IMR-90 (cell line): ENCODE data around the gene URAD. TPM values are rescaled to one million over a fixed set of nuclear protein-coding genes. Genes with fewer than 3 reads are reported as not detected.

Experiments
- ATAC-seq: fragments of 200-7000 bp; cut with Tn5 transposase; 2 replicates; pipeline ENCODE4 v1.9.1; 2020; ENCODE audit warnings: low read depth, mild to moderate bottlenecking, moderate library complexity
- BruUV-seq: library from RNA; stranded (reverse); fragments of 400-500 nt; replicated peaks from 2 replicates; lab custom pipeline; 2021; lab: Mats Ljungman, UMichigan
- CTCF ChIA-PET: fragments of 300-600 bp; formaldehyde crosslinking; extraction: SDS; loops from one replicate; lab custom pipeline; 2021; ENCODE audit warnings: antibody characterized with exemption; lab: Yijun Ruan, JAX
- POLR2A ChIA-PET: fragments of 300-600 bp; sonication (Branson Sonifier 250); formaldehyde crosslinking; loops from one replicate; lab custom pipeline; 2022; ENCODE audit warnings: antibody characterized with exemption; ENCODE audit not compliant: unreplicated experiment; lab: Charles Lee
- DNase-seq: peaks from one replicate; pipeline ENCODE4 v3.0.0; 2013
- H2AFZ ChIP-seq: replicated peaks from 2 replicates; pipeline ENCODE3; 2013; ENCODE audit warnings: low read length, mild to moderate bottlenecking; ENCODE audit not compliant: poor library complexity
- H2AK5ac ChIP-seq: 2 replicates; pipeline ENCODE4 v1.6.1; 2013; ENCODE audit warnings: low read depth, low read length, inconsistent platforms
- H2AK9ac ChIP-seq: replicated peaks from 2 replicates; pipeline ENCODE3; 2013; ENCODE audit warnings: mild to moderate bottlenecking, low read depth, low read length, moderate library complexity; ENCODE audit not compliant: poor library complexity
- H2BK120ac ChIP-seq: 2 replicates; pipeline ENCODE4 v1.6.1; 2013; ENCODE audit warnings: low read depth, low read length, inconsistent platforms
- H2BK15ac ChIP-seq: 3 replicates; pipeline ENCODE4 v1.6.1; 2013; ENCODE audit warnings: low read depth, low read length, inconsistent platforms
- H2BK20ac ChIP-seq: 2 replicates; pipeline ENCODE4 v1.6.1; 2013; ENCODE audit warnings: low read depth, mild to moderate bottlenecking, inconsistent platforms, low read length, moderate library complexity
- H2BK5ac ChIP-seq: 2 replicates; pipeline ENCODE4 v1.6.1; 2013; ENCODE audit warnings: mild to moderate bottlenecking, low read depth, low read length, inconsistent platforms; ENCODE audit not compliant: poor library complexity, severe bottlenecking
- H3K14ac ChIP-seq: replicated peaks from 2 replicates; pipeline ENCODE4 v1.6.1; 2013; ENCODE audit warnings: low read depth, low read length, inconsistent platforms
- H3K18ac ChIP-seq: 2 replicates; pipeline ENCODE4 v1.6.1; 2013; ENCODE audit warnings: low read depth, low read length, control low read depth
- H3K23ac ChIP-seq: 2 replicates; pipeline ENCODE4 v1.6.1; 2013; ENCODE audit warnings: low read depth, low read length, inconsistent platforms
- H3K27ac ChIP-seq: 2 replicates; pipeline ENCODE4 v1.5.1; 2013; ENCODE audit warnings: mild to moderate bottlenecking, control low read depth, low read length; ENCODE audit not compliant: insufficient read depth
- H3K27me3 ChIP-seq: 2 replicates; pipeline ENCODE4 v1.6.1; 2013; ENCODE audit warnings: low read length; ENCODE audit not compliant: control insufficient read depth, insufficient read depth
- H3K36me3 ChIP-seq: 2 replicates; pipeline ENCODE4 v1.6.1; 2013; ENCODE audit warnings: low read length, mixed read lengths; ENCODE audit not compliant: control insufficient read depth, insufficient read depth
- H3K4ac ChIP-seq: 2 replicates; pipeline ENCODE4 v1.6.1; 2013; ENCODE audit warnings: low read depth, low read length, inconsistent platforms
- H3K4me1 ChIP-seq: 2 replicates; pipeline ENCODE4 v1.6.1; 2013; ENCODE audit warnings: low read length, mixed read lengths; ENCODE audit not compliant: control insufficient read depth, insufficient read depth
- H3K4me2 ChIP-seq: 2 replicates; pipeline ENCODE4 v1.6.1; 2013; ENCODE audit warnings: low read depth, mild to moderate bottlenecking, control low read depth, low read length, moderate library complexity
- H3K4me3 ChIP-seq: 2 replicates; pipeline ENCODE4 v1.5.1; 2013; ENCODE audit warnings: low read depth, mild to moderate bottlenecking, control low read depth, low read length, moderate library complexity; ENCODE audit not compliant: insufficient read depth
- H3K56ac ChIP-seq: 2 replicates; pipeline ENCODE4 v1.6.1; 2013; ENCODE audit warnings: low read length, inconsistent platforms; ENCODE audit not compliant: insufficient read depth; ENCODE audit errors: extremely low read depth
- H3K79me1 ChIP-seq, 2 experiments: 2 replicates each; pipeline ENCODE4 v1.6.1; 2013; ENCODE audit warnings: low read length in 2 of 2, inconsistent platforms in 1 of 2, low read depth in 1 of 2
- H3K9ac ChIP-seq: 2 replicates; pipeline ENCODE4 v1.6.1; 2013; ENCODE audit warnings: low read depth, low read length, control low read depth
- H3K9me1 ChIP-seq: 2 replicates; pipeline ENCODE4 v1.6.1; 2013; ENCODE audit warnings: low read length, inconsistent platforms; ENCODE audit not compliant: insufficient read depth
- H3K9me3 ChIP-seq: 2 replicates; pipeline ENCODE4 v1.6.1; 2013; ENCODE audit warnings: low read length; ENCODE audit not compliant: control insufficient read depth, insufficient read depth
- H4K20me1 ChIP-seq: 2 replicates; pipeline ENCODE4 v1.6.1; 2013; ENCODE audit warnings: low read length, inconsistent platforms; ENCODE audit not compliant: insufficient read depth
- H4K5ac ChIP-seq: 2 replicates; pipeline ENCODE4 v1.6.1; 2013; ENCODE audit warnings: mild to moderate bottlenecking, low read depth, low read length, control low read depth
- H4K8ac ChIP-seq, 2 experiments: 2 replicates each; pipeline ENCODE4 v1.6.1; 2013; ENCODE audit warnings: low read depth in 2 of 2, low read length in 2 of 2, control low read depth in 1 of 2, inconsistent platforms in 1 of 2
- H4K91ac ChIP-seq: 2 replicates; pipeline ENCODE4 v1.6.1; 2013; ENCODE audit warnings: low read depth, low read length, inconsistent platforms; ENCODE audit not compliant: insufficient read depth
- BHLHE40 ChIP-seq: fragments of 150-350 bp; IDR thresholded peaks from 2 replicates; pipeline ENCODE4 v1.6.1; 2016; ENCODE audit warnings: mild to moderate bottlenecking, low read depth, low read length
- CEBPB ChIP-seq: IDR thresholded peaks from 2 replicates; pipeline ENCODE4 v1.6.1; 2012; ENCODE audit warnings: low read depth, low read length, improper control_type of control experiment
- CHD1 ChIP-seq: IDR thresholded peaks from 2 replicates; pipeline ENCODE4 v1.6.1; 2012; ENCODE audit warnings: low read depth, low read length, improper control_type of control experiment
- CTCF ChIP-seq: conservative IDR thresholded peaks from 2 replicates; pipeline ENCODE4 v1.5.1; 2012; ENCODE audit warnings: mild to moderate bottlenecking, low read depth, low read length, improper control_type of control experiment
- FOS ChIP-seq: fragments of 150-350 bp; IDR thresholded peaks from 2 replicates; pipeline ENCODE4 v1.6.1; 2016; ENCODE audit warnings: low read depth, low read length
- MAFK ChIP-seq: IDR thresholded peaks from 2 replicates; pipeline ENCODE4 v1.6.1; 2012; ENCODE audit warnings: low read depth, low read length, improper control_type of control experiment
- MAZ ChIP-seq: IDR thresholded peaks from 2 replicates; pipeline ENCODE4 v1.6.1; 2012; ENCODE audit warnings: low read depth, mild to moderate bottlenecking, low read length, improper control_type of control experiment, moderate library complexity, borderline replicate concordance
- MXI1 ChIP-seq: IDR thresholded peaks from 2 replicates; pipeline ENCODE4 v1.6.1; 2012; ENCODE audit warnings: low read depth, mild to moderate bottlenecking, low read length, moderate library complexity, borderline replicate concordance
- NFE2L2 ChIP-seq: fragments of 150-350 bp; IDR thresholded peaks from 2 replicates; pipeline ENCODE4 v1.6.1; 2016; ENCODE audit warnings: low read depth, mild to moderate bottlenecking, low read length
- POLR2A ChIP-seq: IDR thresholded peaks from 2 replicates; pipeline ENCODE4 v1.6.1; 2012; ENCODE audit warnings: mild to moderate bottlenecking, low read depth, low read length
- RAD21 ChIP-seq: IDR thresholded peaks from 2 replicates; pipeline ENCODE4 v1.6.1; 2012; ENCODE audit warnings: low read length, improper control_type of control experiment
- RCOR1 ChIP-seq: IDR thresholded peaks from 2 replicates; pipeline ENCODE4 v1.6.1; 2012; ENCODE audit warnings: mild to moderate bottlenecking, low read length, improper control_type of control experiment; ENCODE audit not compliant: insufficient replicate concordance
- RFX5 ChIP-seq: IDR thresholded peaks from 2 replicates; pipeline ENCODE4 v1.8.0; 2012; ENCODE audit warnings: low read depth, mild to moderate bottlenecking, low read length, moderate library complexity
- SMC3 ChIP-seq: fragments of 150-350 bp; IDR thresholded peaks from 2 replicates; pipeline ENCODE4 v1.6.1; 2016; ENCODE audit warnings: low read depth, mild to moderate bottlenecking, antibody characterized with exemption, low read length, moderate library complexity
- WGBS, 2 experiments: methylation state at CpG; one replicate each; pipeline versions ENCODE4 v1.1.5 to v1.1.7; 2013; ENCODE audit warnings: missing lambda C conversion rate in 2 of 2; ENCODE audit not compliant: insufficient read length in 1 of 2; ENCODE audit errors: extremely low coverage in 2 of 2; 5-methylcytosine and 5-hydroxymethylcytosine counted together
- dilution Hi-C: fragments of 300-500 bp; cut with HindIII; formaldehyde crosslinking; loops from one replicate; pipeline ENCODE4 v1.14.3; 2018; ENCODE audit warnings: low sequenced_read_pairs; ENCODE audit not compliant: unreplicated experiment
- in situ Hi-C: fragments of 300-500 bp; cut with MboI; formaldehyde crosslinking; loops from 3 replicates; pipeline ENCODE4 v1.14.3; 2019; ENCODE audit warnings: low sequenced_read_pairs, inconsistent platforms, mixed read lengths
- intact Hi-C: fragments of 100-400 bp; cut with micrococcal nuclease; formaldehyde crosslinking; loops from 2 replicates; pipeline ENCODE4 v1.10.0; 2022
- polyA plus RNA-seq, 3 experiments: library from polyadenylated mRNA; depleted of rRNA; stranded (reverse); fragments of >200 nt; gene quantifications; 2 replicates each; pipeline ENCODE4 v1.2.3, GENCODE V29; 2012; ENCODE audit warnings: low replicate concordance in 1 of 3
- total RNA-seq: library from RNA; depleted of rRNA; stranded (reverse); fragments of >200 nt; gene quantifications from 2 replicates; pipeline ENCODE4 v1.2.3, GENCODE V29; 2012
- TF ChIP-seq, protein P1 (sequence below): fragments of 150-350 bp; IDR thresholded peaks from 2 replicates; pipeline ENCODE4 v1.6.1; 2016; ENCODE audit warnings: low read depth, mild to moderate bottlenecking, low read length, moderate library complexity, borderline replicate concordance
- TF ChIP-seq, protein P2 (sequence below): fragments of 150-350 bp; IDR thresholded peaks from 2 replicates; pipeline ENCODE4 v1.6.1; 2017; ENCODE audit warnings: mild to moderate bottlenecking, antibody characterized with exemption, low read length, low read depth

Gene URAD
- total and polyA plus RNA-seq, 2 of the 4 experiments (the other 2 are of a cell fraction), result not detected

- TF ChIP-seq NFE2L2, result no peak
- TF ChIP-seq CHD1, result no peak
- no peak for TF ChIP-seq MAFK
- TF ChIP-seq RAD21, result no peak
- TF ChIP-seq MAZ, result no peak
- TF ChIP-seq, protein P1, sequence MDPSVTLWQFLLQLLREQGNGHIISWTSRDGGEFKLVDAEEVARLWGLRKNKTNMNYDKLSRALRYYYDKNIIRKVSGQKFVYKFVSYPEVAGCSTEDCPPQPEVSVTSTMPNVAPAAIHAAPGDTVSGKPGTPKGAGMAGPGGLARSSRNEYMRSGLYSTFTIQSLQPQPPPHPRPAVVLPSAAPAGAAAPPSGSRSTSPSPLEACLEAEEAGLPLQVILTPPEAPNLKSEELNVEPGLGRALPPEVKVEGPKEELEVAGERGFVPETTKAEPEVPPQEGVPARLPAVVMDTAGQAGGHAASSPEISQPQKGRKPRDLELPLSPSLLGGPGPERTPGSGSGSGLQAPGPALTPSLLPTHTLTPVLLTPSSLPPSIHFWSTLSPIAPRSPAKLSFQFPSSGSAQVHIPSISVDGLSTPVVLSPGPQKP, result no peak
- TF ChIP-seq CTCF, result no peak
- TF ChIP-seq, protein P2, sequence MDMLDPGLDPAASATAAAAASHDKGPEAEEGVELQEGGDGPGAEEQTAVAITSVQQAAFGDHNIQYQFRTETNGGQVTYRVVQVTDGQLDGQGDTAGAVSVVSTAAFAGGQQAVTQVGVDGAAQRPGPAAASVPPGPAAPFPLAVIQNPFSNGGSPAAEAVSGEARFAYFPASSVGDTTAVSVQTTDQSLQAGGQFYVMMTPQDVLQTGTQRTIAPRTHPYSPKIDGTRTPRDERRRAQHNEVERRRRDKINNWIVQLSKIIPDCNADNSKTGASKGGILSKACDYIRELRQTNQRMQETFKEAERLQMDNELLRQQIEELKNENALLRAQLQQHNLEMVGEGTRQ, result no peak
- TF ChIP-seq MXI1, result no peak
- TF ChIP-seq POLR2A, result no peak
- no peak for TF ChIP-seq RCOR1
- no peak for TF ChIP-seq BHLHE40
- TF ChIP-seq FOS, result no peak
- TF ChIP-seq RFX5, result no peak
- no peak for TF ChIP-seq SMC3
- no peak for TF ChIP-seq CEBPB
- no peak overlapping the region for H2BK15ac ChIP-seq
- no CpG with 5 or more reads among the region's 1 CpG for WGBS, 2 experiments
- CTCF ChIA-PET, result interaction anchor here (1.2 to 1.3 kb wide), 2 partner anchors 12 to 64 kb away, joined by 3 to 5 read pairs; no protein-coding TSS in a partner anchor
- no peak overlapping the region for H2AK5ac ChIP-seq
- no peak overlapping the region for H2AK9ac ChIP-seq
- no peaks in the 10 kb centered on the region for H3K79me1 ChIP-seq
- ATAC-seq (no peak), DNase-seq (no peak)
- peaks cover 2% of the 10 kb centered on the region; the same call in 1 of the 2 replicates for H3K9me3 ChIP-seq
- H2BK20ac ChIP-seq, result no peak overlapping the region
- no peak overlapping the region for H3K27ac ChIP-seq
- H2AFZ ChIP-seq, result no peak overlapping the region
- no peak overlapping the region for H4K91ac ChIP-seq
- H3K4ac ChIP-seq, result no peak overlapping the region
- no peak overlapping the region for H4K5ac ChIP-seq
- H3K4me3 ChIP-seq, result no peak overlapping the region
- intact Hi-C loops, result no loop called here
- no peak overlapping the region for H3K56ac ChIP-seq
- H2BK5ac ChIP-seq, result no peak overlapping the region
- no peaks in the 10 kb centered on the region for H3K4me1 ChIP-seq
- no peaks in the 10 kb centered on the region for H3K9me1 ChIP-seq
- dilution Hi-C loops, result no loop called here
- no peak overlapping the region for H4K8ac ChIP-seq
- peaks cover 34% of the 10 kb centered on the region for H3K27me3 ChIP-seq
- H3K9ac ChIP-seq, result no peak overlapping the region
- no peak overlapping the region for H3K18ac ChIP-seq
- no peaks in the 10 kb centered on the region for H4K20me1 ChIP-seq
- no peak overlapping the region for H3K14ac ChIP-seq
- H2BK120ac ChIP-seq, result no peak overlapping the region
- in situ Hi-C loops, result no loop called here
- POLR2A ChIA-PET, result no interaction called here
- no TSS peak for BruUV-seq
- H3K36me3 ChIP-seq, result no peaks in the 10 kb centered on the region
- no peak overlapping the region for H3K23ac ChIP-seq
- H3K4me2 ChIP-seq, result no peak overlapping the region
These were observed 55.4 kb downstream of the URAD start for GRCh38 chr13:27933118-27933517.
